Activated CD4-positive, alpha-beta T cell treated with anti-CD3 and anti-CD28 coated beads for 48 hours (primary cell): ENCODE data around the gene HYOU1.
"Not testable (repeated sequence)": the region's sequence is repeated elsewhere in the genome, so short reads cannot be mapped to it uniquely, and the experiment has no call there.

Source experiments
- DNase-seq: peaks from one replicate; pipeline ENCODE4 v3.0.0-alpha.2; 2020

The HYOU1 gene

GRCh38 chr11:119042927-119043326 lies 14.1 kb downstream of the HYOU1 start:
- DNase-seq, result no peak

GRCh38 chr11:119041821-119042514 lies 15.0 kb downstream of the HYOU1 start:
- DNase-seq, result no peak

- not testable (repeated sequence) for DNase-seq
Observed at GRCh38 chr11:119039471-119039870, 17.5 kb downstream of the HYOU1 start.

- no peak for DNase-seq
Observed at GRCh38 chr11:119038884-119039283, 18.1 kb downstream of the HYOU1 start.

- DNase-seq, result no peak
Observed at GRCh38 chr11:119034813-119035212, 22.2 kb downstream of the HYOU1 start.

- not testable (repeated sequence) for DNase-seq
Observed at GRCh38 chr11:119033421-119033820, 23.6 kb downstream of the HYOU1 start.

GRCh38 chr11:119031912-119032280 lies 25.1 kb downstream of the HYOU1 start:
- no peak for DNase-seq

- peak; percentile 99 for DNase-seq
Observed at GRCh38 chr11:119030329-119031047, 26.5 kb downstream of the HYOU1 start, which contains the start of gene SLC37A4. Gene SLC37A4 (minus strand): TSS chr11:119030877.

GRCh38 chr11:119030029-119030328 lies 27.0 kb downstream of the HYOU1 start:
- DNase-seq, result no peak

GRCh38 chr11:119029340-119030028 lies 27.5 kb downstream of the HYOU1 start:
- peak; percentile 66 for DNase-seq

GRCh38 chr11:119029069-119029339 lies 28.0 kb downstream of the HYOU1 start:
- no peak for DNase-seq

- DNase-seq, result no peak
Observed at GRCh38 chr11:119028346-119029068, 28.5 kb downstream of the HYOU1 start.

- DNase-seq, result no peak
Observed at GRCh38 chr11:119027561-119028345, 29.3 kb downstream of the HYOU1 start.

- DNase-seq, result no peak
Observed at GRCh38 chr11:119026970-119027369, 30.0 kb downstream of the HYOU1 start.

- no peak for DNase-seq
Observed at GRCh38 chr11:119025978-119026766, 30.8 kb downstream of the HYOU1 start.

GRCh38 chr11:119025541-119025940 lies 31.5 kb downstream of the HYOU1 start:
- DNase-seq, result no peak

GRCh38 chr11:119025099-119025473 lies 31.9 kb downstream of the HYOU1 start:
- no peak for DNase-seq

- no peak for DNase-seq
Observed at GRCh38 chr11:119024430-119025098, 32.4 kb downstream of the HYOU1 start.

- DNase-seq, result no peak
Observed at GRCh38 chr11:119023741-119024140, 33.3 kb downstream of the HYOU1 start.

- no peak for DNase-seq
Observed at GRCh38 chr11:119021631-119022030, 35.4 kb downstream of the HYOU1 start.

GRCh38 chr11:119019996-119020395 lies 37.0 kb downstream of the HYOU1 start:
- no peak for DNase-seq
